ENCODE results near the gene MFSD12.
"Not testable (repeated sequence)": the region's sequence is repeated elsewhere in the genome, so short reads cannot be mapped to it uniquely, and the experiment has no call there.

MFSD12 gene

DNA sequence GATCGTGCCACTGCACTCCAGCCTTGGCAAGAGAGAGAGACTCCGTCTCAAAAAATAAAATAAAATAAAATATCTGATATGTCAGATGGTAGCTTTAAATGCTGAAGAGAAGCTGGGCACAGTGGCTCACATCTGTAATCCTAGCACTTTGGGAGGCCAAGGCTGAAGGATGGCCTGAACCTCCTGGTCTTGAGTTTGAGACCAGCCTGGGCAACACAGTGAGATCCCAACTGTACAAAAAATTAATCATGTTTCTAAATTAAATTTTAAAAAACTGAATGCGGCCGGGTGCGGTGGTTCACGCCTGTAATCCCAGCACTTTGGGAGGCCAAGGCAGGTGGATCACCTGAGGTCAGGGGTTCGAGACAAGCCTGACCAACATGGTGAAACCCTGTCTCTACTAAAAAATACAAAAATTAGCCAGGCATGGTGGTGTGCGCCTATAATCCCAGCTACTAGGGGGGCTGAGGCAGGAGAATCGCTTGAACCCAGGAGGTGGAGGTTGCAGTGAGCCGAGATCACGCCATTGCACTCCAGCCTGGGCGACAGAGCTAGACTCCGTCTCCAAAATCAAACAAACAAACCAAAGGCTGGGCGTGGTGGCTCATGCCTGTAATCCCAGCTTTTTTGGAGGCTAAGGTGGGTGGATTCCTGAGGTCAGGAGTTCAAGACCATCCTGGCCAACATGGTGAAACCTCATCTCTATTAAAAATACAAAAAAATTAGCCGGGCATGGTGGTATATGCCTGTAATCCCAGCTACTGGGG lies 26.8 kb upstream of the MFSD12 start:
- not testable (repeated sequence) for DNase-seq (ENCODE audit: low read depth)

DNA sequence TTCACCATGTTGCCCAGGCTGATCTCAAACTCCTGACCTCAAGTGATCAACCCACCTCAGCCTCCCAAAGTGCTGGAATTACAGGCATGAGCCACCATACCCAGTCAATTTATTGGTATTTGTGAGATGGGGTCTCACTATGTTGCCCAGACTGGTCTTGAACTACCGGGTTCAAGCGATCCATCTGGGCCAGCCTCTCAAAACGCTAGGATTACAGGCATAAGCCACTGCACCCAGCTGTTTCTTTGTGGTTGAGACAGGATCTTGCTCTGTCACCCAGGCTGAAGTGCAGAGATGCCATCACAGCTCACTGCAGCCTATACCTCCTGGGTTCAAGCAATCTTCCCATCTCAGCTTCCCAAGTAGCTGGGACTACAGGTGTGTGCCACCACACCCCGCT lies 24.4 kb upstream of the MFSD12 start:
- not testable (repeated sequence) for DNase-seq (ENCODE audit: low read depth)

DNA sequence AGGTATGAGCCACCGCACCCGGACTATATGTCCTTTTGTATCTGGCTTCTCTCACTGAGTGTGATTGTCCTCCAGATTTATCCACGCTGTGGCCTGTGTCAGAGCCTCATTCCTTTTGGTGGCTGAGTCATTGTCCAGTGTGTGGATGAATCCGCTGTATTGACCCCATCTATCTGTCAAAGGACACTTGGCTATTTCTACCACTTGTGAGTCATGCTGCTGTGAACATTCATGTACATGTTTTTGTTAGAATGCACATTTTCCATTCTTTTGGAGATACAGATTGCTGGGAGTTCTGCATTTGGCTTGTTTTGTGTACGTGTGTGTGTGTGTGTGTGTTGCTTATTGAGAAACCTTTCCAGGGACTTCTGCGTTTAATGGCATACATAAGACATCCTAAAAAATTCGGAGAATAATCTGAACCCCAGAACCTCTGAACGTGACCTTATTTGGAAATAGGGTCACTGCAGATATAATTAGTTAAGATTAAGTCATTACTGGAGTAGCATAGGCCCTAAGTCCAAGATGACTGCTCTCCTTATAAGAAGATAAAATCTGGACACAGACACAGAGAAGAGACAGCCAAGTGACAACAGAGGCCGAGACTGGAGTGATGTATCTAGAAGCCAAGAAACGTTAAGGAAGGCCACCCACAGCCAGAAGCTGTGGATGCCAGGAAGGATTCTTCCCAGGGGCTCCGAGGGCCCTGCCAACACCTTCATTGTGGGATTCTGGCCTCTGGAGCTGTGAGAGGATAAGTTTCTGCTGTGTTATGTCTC lies 23.0 kb upstream of the MFSD12 start:
- no peak for DNase-seq (ENCODE audit: low read depth)

DNA sequence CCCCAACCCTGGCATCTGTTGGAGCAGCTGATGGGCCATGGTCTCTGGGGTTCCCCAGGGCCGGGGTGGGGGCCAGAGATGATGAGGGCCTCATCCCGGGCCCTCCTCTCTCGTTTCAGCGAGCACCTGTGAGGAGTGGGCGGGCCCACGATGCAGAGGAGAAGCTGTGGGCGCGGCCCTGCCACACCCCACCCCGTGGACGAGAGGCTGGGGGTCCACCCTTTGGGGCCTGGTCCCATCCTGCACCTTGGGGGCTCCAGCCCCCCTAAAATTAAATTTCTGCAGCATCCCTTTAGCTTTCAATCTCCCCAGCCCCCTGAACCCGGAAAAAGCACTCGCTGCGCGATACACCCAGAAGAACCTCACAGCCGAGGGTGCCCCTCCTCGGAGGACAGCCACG lies 21.0 kb upstream of the MFSD12 start:
- no peak for DNase-seq (ENCODE audit: low read depth)

DNA sequence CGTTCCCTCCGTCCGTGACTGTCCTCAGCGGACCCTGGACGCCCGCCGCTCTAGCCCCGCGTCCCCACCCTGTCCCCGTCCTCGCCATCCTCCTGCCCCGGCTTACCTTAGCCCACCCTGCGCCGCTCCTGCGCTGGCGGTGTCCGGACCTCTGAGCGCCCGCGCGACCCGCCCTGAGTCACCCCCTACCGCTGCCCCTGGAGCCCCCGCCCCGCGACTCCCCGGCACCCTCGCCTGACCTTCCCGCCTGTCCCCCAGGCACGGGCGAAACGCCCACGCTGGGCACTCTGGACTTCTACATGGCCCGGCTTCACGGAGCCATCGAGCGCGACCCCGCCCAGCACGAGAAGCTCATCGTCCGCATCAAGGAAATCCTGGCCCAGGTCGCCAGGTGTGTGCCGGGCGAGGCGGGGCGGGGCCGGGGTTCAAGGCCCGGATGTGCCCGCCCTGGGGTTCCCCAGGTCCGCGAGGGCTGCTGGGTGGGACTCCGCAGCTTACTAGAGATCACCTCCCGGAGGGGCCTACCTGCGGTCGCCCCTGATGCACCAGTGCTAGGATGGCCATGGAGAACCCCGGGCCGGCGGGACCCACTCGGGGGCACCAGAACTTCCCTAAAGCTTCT lies 20.4 kb upstream of the MFSD12 start:
- DNase-seq (ENCODE audit: low read depth): no peak

DNA sequence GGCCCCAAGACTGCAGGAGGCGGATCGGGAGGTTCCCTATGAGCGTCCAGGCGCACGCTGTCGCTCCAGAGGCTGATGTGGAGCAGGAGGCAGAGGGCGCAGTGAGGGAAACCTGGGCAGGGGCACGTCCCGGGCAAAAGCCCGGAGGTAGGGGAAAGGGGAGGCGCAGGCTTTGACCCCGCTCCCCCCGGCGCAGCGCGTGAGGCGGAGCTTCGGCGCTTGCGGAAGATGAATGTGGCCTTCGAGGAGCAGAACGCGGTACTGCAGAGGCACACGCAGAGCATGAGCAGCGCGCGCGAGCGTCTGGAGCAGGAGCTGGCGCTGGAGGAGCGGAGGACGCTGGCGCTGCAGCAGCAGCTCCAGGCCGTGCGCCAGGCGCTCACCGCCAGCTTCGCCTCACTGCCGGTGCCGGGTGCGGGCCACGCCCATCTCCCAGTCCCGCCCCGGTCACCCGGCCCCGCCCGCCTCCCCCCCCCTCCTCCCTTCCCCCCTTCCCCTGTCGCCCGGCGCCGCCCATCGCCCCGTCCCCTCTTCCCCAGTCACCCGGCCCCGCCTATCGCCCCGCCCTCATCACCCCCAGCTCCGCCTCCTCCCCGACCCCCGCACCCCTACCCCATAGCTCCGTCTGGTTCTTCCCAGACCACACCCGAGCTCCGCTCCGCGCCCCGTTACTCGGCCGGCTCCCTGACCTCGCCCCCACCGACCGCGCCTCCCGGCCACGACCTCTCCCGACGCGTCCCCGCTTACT lies 19.5 kb upstream of the MFSD12 start:
- no peak for DNase-seq (ENCODE audit: low read depth)

DNA sequence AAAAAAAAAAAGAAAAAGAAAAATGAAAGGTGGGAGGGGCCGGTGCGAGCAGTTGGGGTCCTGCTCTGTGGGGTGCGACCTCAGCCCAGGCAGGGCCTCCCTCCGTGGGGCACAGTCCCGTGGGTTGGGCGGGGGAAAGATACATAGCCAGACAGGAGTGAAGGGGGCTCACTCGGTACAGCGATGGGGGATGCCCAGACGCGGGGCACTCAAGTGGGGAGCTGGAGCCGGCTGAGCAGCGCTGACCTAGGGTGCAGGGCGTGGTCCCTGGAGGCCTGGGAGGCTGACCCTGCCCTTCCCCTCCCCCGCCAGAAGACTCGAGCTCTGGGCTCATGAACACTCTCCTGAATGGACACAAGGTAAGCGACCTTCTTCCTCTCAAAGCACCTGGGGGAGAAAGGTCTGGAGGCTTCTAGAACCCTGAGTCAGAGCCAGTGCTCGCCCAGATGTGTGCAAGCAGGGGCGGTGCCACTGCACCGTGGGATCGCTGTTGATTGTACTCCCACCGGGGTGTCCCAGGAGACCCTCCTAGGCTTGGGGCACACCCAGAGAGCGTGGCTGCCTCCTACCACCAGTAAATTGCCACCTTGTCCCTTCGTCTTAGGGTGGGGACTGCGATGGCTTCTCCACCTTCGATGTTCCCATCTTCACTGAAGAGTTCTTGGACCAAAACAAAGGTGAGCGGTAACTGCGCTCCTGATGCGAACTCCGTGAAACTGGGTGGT lies 18.7 kb upstream of the MFSD12 start:
- no peak for DNase-seq (ENCODE audit: low read depth)

DNA sequence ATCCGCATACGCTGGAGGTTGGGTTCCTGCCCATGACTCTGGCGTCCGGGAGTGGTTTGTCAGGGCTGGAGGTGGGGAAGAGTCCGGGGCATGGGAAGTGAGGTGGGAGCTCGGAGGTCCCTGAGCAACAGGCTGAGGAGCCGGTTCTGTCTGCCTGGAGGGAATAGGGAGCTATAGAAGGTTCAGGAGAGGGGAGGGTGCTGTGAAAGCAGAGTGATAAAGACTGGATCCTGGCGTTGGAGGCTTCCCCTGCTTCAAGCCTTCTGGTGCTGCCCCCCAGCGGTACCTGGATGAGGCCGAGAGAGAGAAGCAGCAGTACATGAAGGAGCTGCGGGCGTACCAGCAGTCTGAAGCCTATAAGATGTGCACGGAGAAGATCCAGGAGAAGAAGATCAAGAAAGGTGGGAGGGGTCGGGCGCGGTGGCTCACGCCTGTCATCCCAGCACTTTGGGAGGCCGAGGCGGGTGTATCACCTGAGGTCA lies 17.9 kb upstream of the MFSD12 start:
- DNase-seq (ENCODE audit: low read depth): no peak

DNA sequence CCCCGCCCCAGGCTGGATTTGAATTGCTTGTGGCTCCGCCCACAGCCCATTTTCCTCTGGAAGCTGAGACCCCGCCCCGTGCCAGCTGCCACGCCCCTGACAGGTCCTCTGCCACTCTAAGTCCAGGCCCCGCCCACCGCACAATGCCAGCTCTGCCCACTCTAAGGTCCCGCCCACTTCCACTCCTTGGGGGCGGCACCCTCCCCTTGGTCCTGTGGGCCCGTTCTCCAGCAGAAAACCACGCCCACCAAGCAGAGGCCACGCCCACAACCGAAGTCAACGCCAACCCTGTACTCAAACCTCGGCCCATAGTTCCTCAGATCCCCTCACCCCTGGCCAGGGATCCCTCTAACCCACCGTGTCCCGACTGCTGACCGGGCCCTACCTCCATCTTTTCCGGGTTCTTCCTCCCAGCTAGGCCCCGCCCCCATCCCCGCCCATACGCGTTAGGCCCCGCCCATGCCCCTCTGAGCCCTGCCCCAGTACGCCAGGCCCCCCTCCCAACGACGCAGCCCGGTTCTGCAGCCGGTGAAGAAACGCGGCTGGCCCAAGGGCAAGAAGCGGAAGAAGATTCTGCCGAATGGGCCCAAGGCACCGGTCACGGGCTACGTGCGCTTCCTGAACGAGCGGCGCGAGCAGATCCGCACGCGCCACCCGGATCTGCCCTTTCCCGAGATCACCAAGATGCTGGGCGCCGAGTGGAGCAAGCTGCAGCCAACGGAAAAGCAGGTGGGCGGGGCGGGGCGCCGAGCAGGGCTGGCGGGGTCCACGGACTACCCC lies 16.7 kb upstream of the MFSD12 start:
- peak; percentile 64 for DNase-seq (ENCODE audit: low read depth)

DNA sequence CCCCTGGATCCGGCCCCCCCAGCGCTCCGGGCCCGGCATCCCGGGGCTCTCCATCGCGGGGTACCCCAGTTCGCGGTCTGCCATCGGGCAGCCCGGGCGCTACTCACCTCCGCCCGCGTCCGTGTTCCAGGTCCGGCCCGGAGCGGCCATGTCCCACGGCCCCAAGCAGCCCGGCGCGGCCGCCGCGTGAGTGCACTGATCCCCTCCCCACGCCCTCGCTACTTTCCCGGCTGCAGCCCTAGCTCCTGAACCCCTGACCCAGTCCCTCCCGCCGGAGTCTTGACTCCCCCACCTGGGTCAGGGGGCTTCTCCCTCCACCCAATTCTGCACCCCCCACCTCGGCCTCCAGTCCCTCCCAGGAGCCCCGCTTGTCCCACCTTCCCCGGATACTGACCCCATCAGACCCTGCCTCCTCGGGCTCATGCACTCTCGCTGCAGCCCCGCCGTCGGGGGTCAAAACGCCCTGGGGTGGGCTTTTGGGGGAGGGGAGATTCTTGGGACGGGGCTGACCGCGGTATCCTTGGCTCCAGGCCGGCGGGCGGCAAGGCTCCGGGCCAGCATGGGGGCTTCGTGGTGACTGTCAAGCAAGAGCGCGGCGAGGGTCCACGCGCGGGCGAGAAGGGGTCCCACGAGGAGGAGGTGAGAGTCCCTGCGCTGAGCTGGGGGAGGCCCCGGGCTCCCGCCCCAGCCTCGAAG lies 15.9 kb upstream of the MFSD12 start:
- no peak for DNase-seq (ENCODE audit: low read depth)

DNA sequence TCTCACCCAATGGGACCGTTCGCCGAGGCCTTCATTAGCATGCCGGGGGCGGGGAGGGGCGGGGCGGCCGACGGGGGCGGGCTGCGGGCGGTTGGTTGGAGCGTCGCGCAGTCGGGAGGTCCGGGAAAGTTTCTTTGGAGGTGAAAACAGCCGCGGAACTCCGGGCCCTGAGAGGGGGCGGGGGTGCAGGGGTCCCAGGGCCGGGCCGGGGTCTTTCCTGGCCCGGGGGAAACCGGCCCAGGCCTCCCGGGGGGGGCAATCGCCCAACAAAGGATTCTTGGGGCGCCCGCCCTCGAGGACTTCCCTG lies 15.4 kb upstream of the MFSD12 start, which contains the start of gene HMG20B:
Gene HMG20B, plus strand, starts transcription at position 90 of the 307 bp plus-strand sequence. CDS start 366 bp downstream, outside the sequence.
- DNase-seq (ENCODE audit: low read depth): no peak

DNA sequence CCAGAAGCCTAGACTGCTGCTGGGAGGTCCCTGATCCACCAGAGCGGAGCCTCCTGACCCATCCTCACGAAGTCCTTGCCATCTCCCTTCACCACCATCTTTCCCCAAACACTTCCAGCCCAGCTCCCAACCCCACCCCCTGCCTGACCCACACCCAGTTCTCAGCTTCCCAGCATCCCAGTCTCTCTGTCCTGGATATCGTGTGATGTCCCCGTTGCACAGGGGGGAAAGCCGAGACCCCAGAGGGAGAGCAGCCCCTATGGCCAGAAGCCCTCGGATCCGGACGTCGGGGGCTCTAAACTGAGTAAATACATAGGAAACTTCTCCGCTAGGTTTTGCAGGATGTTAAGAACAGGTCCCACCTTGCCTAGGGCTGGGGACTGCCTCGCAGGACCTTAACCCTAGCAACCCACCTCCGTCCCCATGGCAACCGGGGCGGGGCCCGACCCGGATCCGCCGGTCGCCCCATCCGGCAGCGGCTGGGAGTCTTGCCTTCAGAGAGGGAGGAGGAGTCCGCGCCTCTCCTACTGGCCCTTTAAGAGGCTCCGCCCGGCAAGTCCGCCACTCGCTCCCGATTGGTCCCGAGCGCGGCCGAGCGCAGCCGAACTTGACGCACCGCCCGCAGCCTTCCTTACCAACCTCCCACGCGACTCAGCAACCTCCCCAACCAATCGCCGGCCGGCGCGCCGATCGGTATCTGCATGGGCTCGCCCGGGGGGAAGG lies 14.9 kb upstream of the MFSD12 start:
- DNase-seq (ENCODE audit: low read depth): peak; percentile 98

DNA sequence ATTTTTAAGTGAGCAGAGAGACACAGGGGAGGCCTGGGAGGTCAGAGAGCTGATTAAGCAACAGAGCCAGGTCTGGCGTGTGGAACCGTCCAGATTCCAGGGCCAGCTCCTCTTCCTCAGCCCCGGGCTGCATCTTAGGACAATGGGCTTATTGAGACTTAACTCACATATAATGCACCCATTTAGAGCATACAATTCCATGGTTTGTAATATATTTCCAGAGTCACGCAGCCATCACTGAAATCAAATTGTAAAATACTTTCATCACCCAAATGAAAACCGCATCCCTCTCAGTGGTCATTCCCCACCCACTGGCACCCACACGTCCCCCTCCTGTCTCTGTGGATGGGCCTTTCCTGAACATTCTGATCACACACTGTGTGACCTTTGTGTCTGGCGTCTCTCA lies 13.2 kb upstream of the MFSD12 start:
- no peak for DNase-seq (ENCODE audit: low read depth)

DNA sequence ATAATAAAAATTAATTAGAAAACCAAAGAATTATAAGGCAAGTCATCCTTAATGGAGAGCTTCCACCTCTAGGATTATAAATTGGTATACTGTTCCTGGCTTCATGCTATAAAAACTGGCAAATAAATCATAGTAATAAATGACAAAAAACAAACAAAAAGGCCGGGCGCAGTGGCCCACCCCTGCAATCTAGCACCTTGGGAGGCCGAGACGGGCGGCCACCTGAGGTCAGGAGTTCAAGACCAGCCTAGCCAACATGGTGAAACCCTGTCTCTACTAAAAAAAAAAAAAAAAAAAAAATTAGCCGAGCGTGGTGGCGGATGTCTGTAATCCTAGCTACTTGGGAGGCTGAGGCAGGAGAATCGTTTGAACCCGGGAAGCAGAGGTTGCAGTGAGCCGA lies 12.7 kb upstream of the MFSD12 start:
- not testable (repeated sequence) for DNase-seq (ENCODE audit: low read depth)

DNA sequence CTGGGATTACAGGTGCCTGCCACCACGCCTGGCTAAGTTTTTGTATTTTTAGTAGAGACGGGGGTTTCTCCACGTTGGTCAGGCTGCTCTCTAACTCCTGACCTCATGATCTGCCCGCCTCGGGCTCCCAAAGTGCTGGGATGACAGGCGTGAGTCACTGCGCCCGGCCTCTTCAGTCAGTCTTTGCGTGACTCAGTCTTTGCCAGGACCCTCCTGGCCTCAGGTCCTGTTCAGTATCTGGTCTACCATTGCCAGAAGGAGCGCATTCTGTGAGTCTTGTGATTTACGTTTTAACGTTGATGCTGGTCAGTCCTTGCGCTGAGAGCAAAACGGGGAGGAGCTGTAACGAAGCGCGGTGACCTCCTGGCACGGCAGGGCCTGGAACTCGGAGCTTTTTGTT lies 7.8 kb upstream of the MFSD12 start:
- no peak for DNase-seq (ENCODE audit: low read depth)

DNA sequence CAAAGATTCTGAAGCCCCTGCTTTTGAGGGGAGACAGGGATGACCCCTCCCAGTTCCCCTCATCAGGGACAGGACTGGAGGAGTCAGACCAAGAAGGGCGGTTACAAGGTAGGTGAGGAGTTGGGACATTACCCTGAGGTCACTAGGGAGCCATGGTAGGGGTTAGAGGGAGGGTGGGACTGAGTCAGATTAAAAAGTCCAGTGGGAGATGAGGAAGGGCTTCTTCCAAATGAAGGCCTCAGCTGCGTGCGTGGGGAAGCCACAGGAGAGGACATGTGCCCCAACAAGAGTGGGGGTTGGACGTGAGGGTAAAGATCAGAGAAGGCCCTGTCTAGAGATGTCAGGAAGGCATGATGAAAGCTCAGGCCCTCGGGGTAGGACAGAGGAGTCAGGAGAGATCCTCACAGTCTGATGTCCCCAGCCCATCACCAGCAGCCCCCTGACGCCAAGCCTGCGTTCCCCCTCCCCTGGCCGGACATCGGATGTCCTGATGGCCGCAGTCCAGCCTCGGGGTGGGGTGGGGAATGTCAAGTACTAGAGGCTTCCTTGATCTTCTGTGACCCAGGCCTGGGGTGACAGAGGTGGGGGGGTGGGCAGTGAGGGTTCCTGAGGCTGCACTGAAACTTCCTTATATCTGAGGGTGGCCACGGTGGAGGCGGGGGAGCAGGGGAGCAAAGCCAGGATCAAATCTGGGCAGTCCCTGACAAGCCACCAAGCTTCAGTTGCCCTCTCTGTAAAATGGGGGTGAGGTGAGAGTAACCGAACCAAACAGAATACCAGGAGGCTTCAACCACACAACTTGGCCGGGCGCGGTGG lies 6.5 kb upstream of the MFSD12 start:
- DNase-seq (ENCODE audit: low read depth): no peak

DNA sequence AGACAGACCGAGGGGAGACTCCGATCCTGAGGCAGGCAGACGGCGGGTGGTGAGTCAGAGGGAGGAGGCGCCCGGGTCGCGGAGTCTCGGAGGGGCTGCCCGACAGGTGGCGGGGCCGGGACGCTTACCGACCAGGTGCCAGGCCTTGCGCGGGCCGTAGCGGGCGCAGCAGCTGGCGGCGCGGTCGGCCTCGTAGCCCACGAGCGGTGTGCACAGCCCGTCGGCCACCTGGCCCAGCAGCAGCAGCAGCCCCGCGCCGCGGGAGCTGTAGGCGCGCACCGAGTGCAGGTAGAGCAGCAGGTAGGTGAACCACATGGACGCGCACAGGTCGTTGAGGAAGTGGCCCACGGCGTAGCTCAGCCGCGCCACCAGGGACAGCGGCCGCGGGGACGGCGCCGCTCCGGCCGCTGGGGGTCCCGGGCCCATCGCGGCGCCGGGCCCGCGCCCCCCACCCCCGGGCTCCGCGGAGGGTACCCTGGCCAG lies 367 bp downstream of the MFSD12 start:
- peak; percentile 30 for DNase-seq (ENCODE audit: low read depth)

DNA sequence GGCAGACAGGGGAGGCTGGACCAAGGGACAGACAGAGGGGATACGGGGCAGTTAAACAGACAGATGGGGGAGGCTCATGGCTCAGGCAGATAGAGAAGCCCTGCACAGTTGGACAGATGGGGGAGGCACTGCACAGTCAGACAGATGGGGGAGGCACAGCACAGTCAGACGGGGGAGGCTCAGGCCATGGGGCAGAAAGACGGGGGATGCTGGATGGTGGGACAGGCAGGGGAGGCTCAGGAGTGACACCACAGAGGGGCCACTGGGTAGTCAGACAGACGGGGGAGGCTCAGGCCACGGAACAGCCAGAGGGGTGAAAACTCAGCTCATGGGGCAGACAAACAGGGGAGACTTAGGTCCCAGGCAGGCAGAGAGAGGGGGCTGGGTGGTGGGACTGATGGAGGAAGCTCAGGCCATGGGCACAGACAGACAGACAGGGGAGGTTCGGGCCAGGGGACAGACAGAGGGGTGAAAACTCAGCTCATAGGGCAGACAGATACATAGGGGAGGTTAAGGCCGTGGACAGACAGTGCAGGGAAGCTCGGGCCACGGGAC lies 886 bp downstream of the MFSD12 start:
- DNase-seq (ENCODE audit: low read depth): no peak

Data from stimulated activated CD8-positive, alpha-beta memory T cell treated with anti-CD3 and anti-CD28 coated beads, Interleukin-7, amount 100 ng/mL, for 24 hours (primary cell).